GM12878 (cell line): Measurements from ENCODE around the gene IFT27. TPM values are rescaled to one million over a fixed set of nuclear protein-coding genes. Genes with fewer than 3 reads are reported as not detected.

Source experiments
- ATAC-seq: fragments of 200-7000 bp; cut with Tn5 transposase; 3 replicates; pipeline ENCODE4 v1.9.1; 2020; ENCODE audit warnings: mild to moderate bottlenecking, moderate library complexity
- BruUV-seq: library from RNA; stranded (reverse); fragments of 400-500 nt; replicated peaks from 2 replicates; lab custom pipeline; 2021; lab: Mats Ljungman, UMichigan
- CTCF ChIA-PET: fragments of 300-600 bp; sonication (Branson Sonifier 250); formaldehyde crosslinking; extraction: SDS; loops from one replicate; lab custom pipeline; 2021; ENCODE audit warnings: inconsistent platforms; lab: Yijun Ruan, JAX
- POLR2A ChIA-PET: fragments of 350-600 bp; formaldehyde crosslinking; extraction: SDS; loops from one replicate; lab custom pipeline; 2021; ENCODE audit warnings: inconsistent platforms; lab: Charles Lee
- RAD21 ChIA-PET: fragments of 300-600 bp; sonication (Branson Sonifier 250); formaldehyde crosslinking; loops from one replicate; lab custom pipeline; 2023; ENCODE audit warnings: antibody characterized with exemption; ENCODE audit not compliant: unreplicated experiment; lab: Charles Lee
- SMC1A ChIA-PET: fragments of 300-600 bp; sonication (Branson Sonifier 250); formaldehyde crosslinking; loops from one replicate; lab custom pipeline; 2023; ENCODE audit not compliant: unreplicated experiment, uncharacterized antibody; lab: Charles Lee
- DNase-seq: peaks from one replicate; pipeline ENCODE4 v3.0.0-alpha.2; 2011; ENCODE audit warnings: low read depth, low spot score
- FAIRE-seq: peaks from 3 replicates; lab custom pipeline; 2011; peaks lifted over from hg19 to GRCh38; lab: Jason Lieb, UNC
- H2AFZ ChIP-seq: 2 replicates; pipeline ENCODE4 v1.6.0; 2011; ENCODE audit warnings: low read depth, low read length, control low read depth; ENCODE audit not compliant: control insufficient read depth
- H3K27ac ChIP-seq: 2 replicates; pipeline ENCODE4 v1.5.1; 2011; ENCODE audit warnings: control low read depth; ENCODE audit not compliant: control insufficient read depth, insufficient read depth
- H3K27me3 ChIP-seq, 2 experiments: replicated peaks in 1 of 2; 2 replicates each; pipeline versions ENCODE4 v1.6.0 to v1.6.1; 2011; ENCODE audit warnings: low read length in 1 of 2; ENCODE audit not compliant: control insufficient read depth in 2 of 2, insufficient read depth in 2 of 2
- H3K36me3 ChIP-seq, 2 experiments: 2 replicates each; pipeline ENCODE4 v1.5.1; 2011; ENCODE audit warnings: low read length in 1 of 2; ENCODE audit not compliant: control insufficient read depth in 2 of 2, insufficient read depth in 2 of 2
- H3K4me1 ChIP-seq: 2 replicates; pipeline ENCODE4 v1.6.1; 2011; ENCODE audit warnings: mild to moderate bottlenecking, low read length, moderate library complexity, mixed read lengths; ENCODE audit not compliant: control insufficient read depth, insufficient read depth
- H3K4me2 ChIP-seq: 2 replicates; pipeline ENCODE4 v1.6.0; 2011; ENCODE audit warnings: control low read depth; ENCODE audit not compliant: control insufficient read depth, insufficient read depth
- H3K4me3 ChIP-seq: fragments of 200-600 bp; sonication (generic); 2 replicates; pipeline ENCODE4 v1.5.1; 2016
- H3K79me2 ChIP-seq: 2 replicates; pipeline ENCODE4 v1.6.0; 2011; ENCODE audit warnings: low read length; ENCODE audit not compliant: control insufficient read depth, insufficient read depth
- H3K9ac ChIP-seq: 2 replicates; pipeline ENCODE4 v1.8.0; 2011; ENCODE audit warnings: low read length, control low read depth, mixed read lengths; ENCODE audit not compliant: control insufficient read depth, insufficient read depth
- H3K9me3 ChIP-seq: replicated peaks from 3 replicates; pipeline ENCODE4 v1.5.1; 2011; ENCODE audit warnings: mild to moderate bottlenecking, low read length; ENCODE audit not compliant: control insufficient read depth, insufficient read depth
- H4K20me1 ChIP-seq: 2 replicates; pipeline ENCODE4 v1.6.0; 2011; ENCODE audit not compliant: control insufficient read depth, insufficient read depth
- ATF7 ChIP-seq: fragments of 450-650 bp; IDR thresholded peaks from 2 replicates; pipeline ENCODE4 v1.6.1; 2016; ENCODE audit warnings: low read depth, mild to moderate bottlenecking
- BCL11A ChIP-seq: IDR thresholded peaks from 2 replicates; pipeline ENCODE4 v1.6.1; 2011; ENCODE audit warnings: low read depth, low read length
- E2F4 ChIP-seq: IDR thresholded peaks from 2 replicates; pipeline ENCODE4 v1.6.1; 2012; ENCODE audit warnings: low read depth, low read length, improper control_type of control experiment
- FOXM1 ChIP-seq: IDR thresholded peaks from 2 replicates; pipeline ENCODE4 v1.6.1; 2012; ENCODE audit warnings: low read depth, mild to moderate bottlenecking, inconsistent platforms, low read length, moderate library complexity
- IKZF1 ChIP-seq: fragments of 450-650 bp; conservative IDR thresholded peaks from 2 replicates; pipeline ENCODE4 v1.6.1; 2017; ENCODE audit warnings: antibody characterized with exemption, mild to moderate bottlenecking
- KLF5 ChIP-seq: fragments of 450-650 bp; IDR thresholded peaks from 2 replicates; pipeline ENCODE4 v1.6.1; 2014; ENCODE audit warnings: mild to moderate bottlenecking; ENCODE audit not compliant: partially characterized antibody
- MLLT1 ChIP-seq: fragments of 450-650 bp; IDR thresholded peaks from 2 replicates; pipeline ENCODE4 v1.6.1; 2016; ENCODE audit warnings: mild to moderate bottlenecking
- NRF1 ChIP-seq: conservative IDR thresholded peaks from 2 replicates; pipeline ENCODE4 v1.6.1; 2011; ENCODE audit warnings: mild to moderate bottlenecking, low read depth, low read length, improper control_type of control experiment
- RAD21 ChIP-seq: IDR thresholded peaks from 2 replicates; pipeline ENCODE4 v1.6.1; 2011; ENCODE audit warnings: mild to moderate bottlenecking, low read depth, low read length, moderate library complexity; ENCODE audit not compliant: insufficient read depth
- RELB ChIP-seq: fragments of 450-650 bp; IDR thresholded peaks from 2 replicates; pipeline ENCODE4 v1.6.1; 2017; ENCODE audit warnings: low read depth, mild to moderate bottlenecking, moderate library complexity
- TARDBP ChIP-seq: IDR thresholded peaks from 2 replicates; pipeline ENCODE4 v1.6.1; 2016; ENCODE audit warnings: borderline replicate concordance
- WRNIP1 ChIP-seq: IDR thresholded peaks from 2 replicates; pipeline ENCODE4 v1.6.1; 2011; ENCODE audit warnings: low read depth, low read length, improper control_type of control experiment, borderline replicate concordance
- ZBTB33 ChIP-seq: fragments of 450-650 bp; IDR thresholded peaks from 2 replicates; pipeline ENCODE4 v1.6.1; 2017; ENCODE audit warnings: mild to moderate bottlenecking
- WGBS: methylation state at CpG from one replicate; pipeline ENCODE4 v1.1.6; 2016; ENCODE audit warnings: low lambda C conversion rate; ENCODE audit not compliant: insufficient replicate concordance, insufficient coverage; ENCODE audit errors: missing lambda C conversion rate; 5-methylcytosine and 5-hydroxymethylcytosine counted together
- in situ Hi-C: fragments of 300-500 bp; cut with MboI; formaldehyde crosslinking; loops from 9 replicates; pipeline ENCODE4 v1.14.3; 2018; ENCODE audit warnings: mixed read lengths
- intact Hi-C: fragments of 100-400 bp; cut with micrococcal nuclease; formaldehyde crosslinking; loops from one replicate; pipeline ENCODE4 v1.14.2; 2022; ENCODE audit not compliant: unreplicated experiment
- polyA plus RNA-seq, 11 experiments: library from polyadenylated mRNA; depleted of rRNA in 4 of 11; unstranded in 6 of 11; stranded (reverse) in 5 of 11; fragments of >200 nt; fragmentation: Nextera tagmentation in 4 of 11; fragmentation: Illumina TruSeq in 1 of 11; extraction: Ambion mirVana in 4 of 11; extraction: Trizol in 1 of 11; gene quantifications; 1 replicate in 1 of 11; 2 replicates in 10 of 11; pipeline versions ENCODE4 v1.2.1 to v1.2.3, GENCODE V29; 2011 to 2016; ENCODE audit warnings: inconsistent platforms in 2 of 11, missing spikeins in 2 of 11, low read depth in 1 of 11
- total RNA-seq, 4 experiments: library from RNA; depleted of rRNA in 3 of 4; stranded (reverse); fragments of >200 nt in 3 of 4; fragmentation: Illumina TruSeq in 1 of 4; extraction: Trizol in 1 of 4; gene quantifications; 2 replicates each; pipeline versions ENCODE4 v1.2.1 to v1.2.3, GENCODE V29; 2013 to 2021

IFT27 gene
- total and polyA plus RNA-seq, 10 of the 15 experiments (the other 5 are each of a cell fraction or from before 2014, with no cell fraction given), result 2.7 to 32.5 (median 10.2) TPM

- BruUV-seq, result no TSS peak
These were observed 36.7 kb downstream of the IFT27 start for GRCh38 chr22:36739185-36739584.

More at GRCh38 chr22:36739185-36739584, 36.7 kb downstream of the IFT27 start:
- Histone ChIP-seq H2AFZ (no peak overlapping the region), H3K27ac (no peak overlapping the region), H3K4me1 (no peaks in the 10 kb centered on the region), H3K79me2 (no peaks in the 10 kb centered on the region), H3K36me3 (no peaks in the 10 kb centered on the region), H3K4me3 (no peak overlapping the region), H3K9ac (no peak overlapping the region), H3K27me3 (no peaks in the 10 kb centered on the region; a peak in 1 of 4 replicates), H3K4me2 (no peak overlapping the region), H4K20me1 (no peaks in the 10 kb centered on the region), H3K9me3 (no peaks in the 10 kb centered on the region)
- FAIRE-seq (no peak), DNase-seq (no peak), ATAC-seq (no peak)
- ChIA-PET RAD21 (no interaction called here), SMC1A (no interaction called here), CTCF (no interaction called here), POLR2A (no interaction called here)
- in situ Hi-C loops (no loop called here), intact Hi-C loops (no loop called here)
- TF ChIP-seq RAD21, result no peak
- TF ChIP-seq BCL11A, result no peak
- no peak for TF ChIP-seq FOXM1
- TF ChIP-seq KLF5, result no peak
- TF ChIP-seq IKZF1, result no peak
- TF ChIP-seq NRF1, result no peak
- no peak for TF ChIP-seq E2F4
- no peak for TF ChIP-seq ATF7
- no peak for TF ChIP-seq RELB
- no peak for TF ChIP-seq WRNIP1
- no peak for TF ChIP-seq ZBTB33
- TF ChIP-seq MLLT1, result no peak
- TF ChIP-seq TARDBP, result no peak
- 0% methylated on average over 1 of the region's 1 CpG for WGBS
